GM23248 (cell line): Measurements from ENCODE around the gene RBP3. TPM values are rescaled to one million over a fixed set of nuclear protein-coding genes. Genes with fewer than 3 reads are reported as not detected.

ENCODE experiments used
- DNase-seq: peaks from one replicate; pipeline ENCODE4 v3.0.0-alpha.2; 2015
- H2AFZ ChIP-seq: fragments of 200-600 bp; sonication (generic); 2 replicates; pipeline ENCODE4 v1.6.1; 2016; ENCODE audit warnings: antibody characterized with exemption
- H3F3A ChIP-seq: fragments of 200-600 bp; sonication (generic); 2 replicates; pipeline ENCODE4 v1.6.1; 2016; ENCODE audit warnings: mild to moderate bottlenecking, antibody characterized with exemption, mixed run types; ENCODE audit not compliant: insufficient read depth
- H3K27ac ChIP-seq: fragments of 200-600 bp; sonication (generic); 2 replicates; pipeline ENCODE4 v1.5.1; 2016; ENCODE audit warnings: mild to moderate bottlenecking
- H3K27me3 ChIP-seq: fragments of 200-600 bp; sonication (generic); replicated peaks from 2 replicates; pipeline ENCODE4 v1.6.1; 2016; ENCODE audit warnings: mild to moderate bottlenecking; ENCODE audit not compliant: insufficient read depth
- H3K36me3 ChIP-seq: fragments of 200-600 bp; sonication (generic); 2 replicates; pipeline ENCODE4 v1.6.1; 2016; ENCODE audit warnings: low read depth, mild to moderate bottlenecking
- H3K4me1 ChIP-seq: fragments of 200-600 bp; sonication (generic); 2 replicates; pipeline ENCODE4 v1.6.1; 2016; ENCODE audit warnings: mild to moderate bottlenecking; ENCODE audit not compliant: insufficient read depth
- H3K4me2 ChIP-seq: fragments of 200-600 bp; sonication (generic); one replicate; pipeline ENCODE4 v1.6.1; 2016; ENCODE audit warnings: mild to moderate bottlenecking; ENCODE audit not compliant: unreplicated experiment
- H3K4me3 ChIP-seq: fragments of 200-600 bp; sonication (generic); 2 replicates; pipeline ENCODE4 v1.5.1; 2016; ENCODE audit warnings: mild to moderate bottlenecking
- H3K79me2 ChIP-seq: fragments of 200-600 bp; sonication (generic); 2 replicates; pipeline ENCODE4 v1.6.1; 2016; ENCODE audit warnings: mild to moderate bottlenecking; ENCODE audit not compliant: insufficient read depth
- H3K9ac ChIP-seq: fragments of 200-600 bp; sonication (generic); 2 replicates; pipeline ENCODE4 v1.6.1; 2016; ENCODE audit warnings: mild to moderate bottlenecking
- H3K9me2 ChIP-seq: fragments of 200-600 bp; sonication (generic); 2 replicates; pipeline ENCODE4 v1.6.1; 2016; ENCODE audit warnings: mixed run types, mild to moderate bottlenecking, moderate library complexity; ENCODE audit not compliant: insufficient read depth
- H3K9me3 ChIP-seq: fragments of 200-600 bp; sonication (generic); one replicate; pipeline ENCODE4 v1.6.1; 2017; ENCODE audit warnings: low read depth
- H4K20me1 ChIP-seq: fragments of 200-600 bp; sonication (generic); 2 replicates; pipeline ENCODE4 v1.6.0; 2016; ENCODE audit not compliant: insufficient read depth
- EZH2 ChIP-seq: fragments of 200-600 bp; sonication (generic); IDR thresholded peaks from 2 replicates; pipeline ENCODE4 v1.6.1; 2018; ENCODE audit warnings: antibody characterized with exemption, mild to moderate bottlenecking; ENCODE audit not compliant: insufficient read depth, poor library complexity, severe bottlenecking
- EZH2phosphoT487 ChIP-seq: fragments of 200-600 bp; sonication (generic); IDR thresholded peaks from 2 replicates; pipeline ENCODE4 v1.6.1; 2018; ENCODE audit warnings: antibody characterized with exemption, moderate library complexity, mild to moderate bottlenecking, low read depth; ENCODE audit not compliant: insufficient read depth
- WGBS, 2 experiments: methylation state at CpG; one replicate each; pipeline ENCODE4 v1.1.6; 2015 to 2017; ENCODE audit warnings: low lambda C conversion rate in 2 of 2, low coverage in 1 of 2; ENCODE audit errors: missing lambda C conversion rate in 2 of 2; 5-methylcytosine and 5-hydroxymethylcytosine counted together
- in situ Hi-C: fragments of 300-500 bp; cut with MboI; formaldehyde crosslinking; loops from 2 replicates; pipeline ENCODE4 v1.15.0; 2020
- polyA plus RNA-seq: library from polyadenylated mRNA; unstranded; fragments of >200 nt; fragmentation: Nextera tagmentation; extraction: Ambion mirVana; gene quantifications from 2 replicates; pipeline ENCODE4 v1.2.1, GENCODE V29; 2016
- total RNA-seq: library from RNA; depleted of rRNA; stranded (reverse); fragments of >200 nt; shearing (Covaris generic); gene quantifications from 2 replicates; pipeline ENCODE4 v1.2.3, GENCODE V29; 2014

RBP3 gene
- total and polyA plus RNA-seq, 2 experiments from 2014 or later = not detected

- no peak for TF ChIP-seq EZH2
- no peak for TF ChIP-seq EZH2phosphoT487
- no peaks in the 10 kb centered on the region for H3K9me2 ChIP-seq
- H4K20me1 ChIP-seq = no peaks in the 10 kb centered on the region
- H3K36me3 ChIP-seq = no peaks in the 10 kb centered on the region
- DNase-seq = no peak
- in situ Hi-C loops = no loop called here
- H3K9me3 ChIP-seq = no peaks in the 10 kb centered on the region
- no peak overlapping the region for H2AFZ ChIP-seq
- no peak overlapping the region for H3K27ac ChIP-seq
- no peak overlapping the region for H3K4me2 ChIP-seq
- H3K79me2 ChIP-seq = no peaks in the 10 kb centered on the region
- no peak overlapping the region for H3K4me3 ChIP-seq
- H3F3A ChIP-seq = no peaks in the 10 kb centered on the region
- no peak overlapping the region for H3K9ac ChIP-seq
- WGBS, 2 experiments = 32 to 39% methylated on average over 3 of the region's 3 CpGs
- H3K4me1 ChIP-seq = no peaks in the 10 kb centered on the region
- peaks cover 1% of the 10 kb centered on the region; the same call in 1 of the 2 replicates for H3K27me3 ChIP-seq
Observed at GRCh38 chr10:47358457-47358856, 10.3 kb downstream of the RBP3 start.

DNA sequence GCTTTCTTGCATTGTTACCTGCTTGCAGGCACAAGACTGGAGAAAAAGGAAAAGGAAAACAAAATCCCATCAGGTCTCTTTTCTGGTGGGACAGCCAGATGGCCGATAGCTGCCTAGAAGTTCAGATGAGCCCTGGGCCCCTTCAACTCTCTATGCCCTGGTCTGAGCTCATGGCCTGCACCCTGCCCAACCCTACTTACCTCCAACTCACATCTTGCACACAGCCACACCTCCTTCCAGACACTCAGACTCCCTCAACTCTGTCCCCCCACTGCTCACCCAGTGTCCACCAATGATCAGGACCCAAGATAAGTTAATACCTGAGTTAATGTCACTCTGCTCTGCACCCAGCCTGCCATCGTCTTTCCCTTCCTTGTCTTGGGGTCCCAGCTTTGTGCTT, 10.9 kb downstream of the RBP3 start:
- Histone ChIP-seq H2AFZ (no peak overlapping the region), H4K20me1 (no peaks in the 10 kb centered on the region), H3K4me1 (no peaks in the 10 kb centered on the region), H3F3A (no peaks in the 10 kb centered on the region), H3K79me2 (no peaks in the 10 kb centered on the region), H3K27me3 (no peaks in the 10 kb centered on the region), H3K27ac (no peak overlapping the region), H3K9me2 (no peaks in the 10 kb centered on the region), H3K4me3 (no peak overlapping the region), H3K4me2 (no peak overlapping the region), H3K9me3 (no peaks in the 10 kb centered on the region), H3K36me3 (no peaks in the 10 kb centered on the region), H3K9ac (no peak overlapping the region)
- TF ChIP-seq EZH2phosphoT487 = no peak
- no peak for TF ChIP-seq EZH2
- in situ Hi-C loops = no loop called here
- WGBS, 2 experiments = 57 to 85% methylated on average over 2 of the region's 2 CpGs
- DNase-seq = no peak

DNA sequence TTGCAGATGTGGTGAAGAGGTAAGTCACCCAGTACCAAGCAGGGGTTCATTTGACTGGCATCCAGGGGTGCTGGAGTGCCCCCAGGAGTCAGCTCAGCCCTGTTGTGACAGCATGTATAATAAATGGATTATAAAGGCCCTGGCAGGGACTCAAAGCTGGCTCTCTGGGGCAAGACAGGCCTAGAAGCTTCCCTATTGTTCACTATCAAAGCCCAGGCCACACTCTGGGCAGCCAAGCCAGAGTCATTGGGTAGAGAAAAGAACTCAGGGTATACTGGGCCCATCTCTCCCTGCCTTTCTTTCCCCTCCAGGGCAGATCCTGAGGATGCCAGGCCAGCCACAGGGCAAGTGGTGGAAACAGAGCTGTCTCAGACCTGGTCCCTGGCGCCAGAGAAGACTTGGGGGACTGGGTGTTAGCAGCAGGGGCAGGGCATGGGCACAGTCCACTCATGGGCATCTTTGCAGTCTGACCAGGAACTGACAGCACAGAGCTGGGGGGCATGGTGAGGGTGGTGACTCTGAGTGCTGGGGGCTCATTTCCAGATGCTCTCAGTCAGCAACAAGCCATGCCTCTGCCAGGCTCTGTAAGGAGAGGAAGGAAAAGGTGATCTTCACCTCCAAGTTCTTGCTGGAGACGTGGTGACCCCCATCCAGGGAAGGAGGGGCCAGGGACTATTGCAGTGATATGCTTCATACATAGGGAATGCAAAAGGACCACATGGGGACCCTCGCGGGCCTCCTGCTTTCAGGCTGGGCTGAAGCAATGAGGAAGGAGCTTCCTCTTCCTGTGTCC, 11.7 kb downstream of the RBP3 start:
- Histone ChIP-seq H3K27me3 (peaks cover 2% of the 10 kb centered on the region; the same call in 1 of the 2 replicates), H3K9ac (no peak overlapping the region), H3K36me3 (no peaks in the 10 kb centered on the region), H3K79me2 (no peaks in the 10 kb centered on the region), H3K4me2 (no peak overlapping the region), H4K20me1 (no peaks in the 10 kb centered on the region), H3K27ac (no peak overlapping the region), H2AFZ (no peak overlapping the region), H3K4me3 (no peak overlapping the region), H3K4me1 (no peaks in the 10 kb centered on the region), H3K9me3 (no peaks in the 10 kb centered on the region), H3K9me2 (no peaks in the 10 kb centered on the region), H3F3A (no peaks in the 10 kb centered on the region)
- in situ Hi-C loops = no loop called here
- WGBS, 2 experiments = 84 to 86% methylated on average over 4 of the region's 4 CpGs
- no peak for TF ChIP-seq EZH2
- no peak for TF ChIP-seq EZH2phosphoT487
- DNase-seq = no peak

- 82 to 84% methylated on average over 14 of the region's 14 CpGs for WGBS, 2 experiments
- Histone ChIP-seq H3K36me3 (no peaks in the 10 kb centered on the region), H4K20me1 (no peaks in the 10 kb centered on the region), H3K4me3 (no peak overlapping the region), H3K4me2 (no peak overlapping the region), H3K4me1 (no peaks in the 10 kb centered on the region), H3K9ac (no peak overlapping the region), H3K27me3 (peaks cover 9% of the 10 kb centered on the region; the same call in 1 of the 2 replicates), H3K79me2 (no peaks in the 10 kb centered on the region), H3K9me3 (no peaks in the 10 kb centered on the region), H2AFZ (no peak overlapping the region), H3F3A (no peaks in the 10 kb centered on the region), H3K27ac (no peak overlapping the region), H3K9me2 (no peaks in the 10 kb centered on the region)
- DNase-seq = no peak
- in situ Hi-C loops = no loop called here
- TF ChIP-seq EZH2phosphoT487 = no peak
- no peak for TF ChIP-seq EZH2
Observed at GRCh38 chr10:47360419-47361040, 12.4 kb downstream of the RBP3 start.
